OCI-LY7 (cell line): ENCODE results near the gene INSYN2A. TPM values are rescaled to one million over a fixed set of nuclear protein-coding genes. Genes with fewer than 3 reads are reported as not detected.

ENCODE experiments used
- BruUV-seq: library from RNA; stranded (reverse); fragments of 400-500 nt; replicated peaks from 2 replicates; lab custom pipeline; 2021; lab: Mats Ljungman, UMichigan
- CTCF ChIA-PET: fragments of 300-600 bp; sonication (Branson Sonifier 250); formaldehyde crosslinking; loops from one replicate; lab custom pipeline; 2022; ENCODE audit warnings: antibody characterized with exemption; ENCODE audit not compliant: unreplicated experiment; lab: Charles Lee
- POLR2A ChIA-PET: fragments of 300-600 bp; sonication (Branson Sonifier 250); formaldehyde crosslinking; loops from one replicate; lab custom pipeline; 2022; ENCODE audit warnings: antibody characterized with exemption; lab: Charles Lee
- DNase-seq: peaks from one replicate; pipeline ENCODE4 v3.0.0-alpha.2; 2015; ENCODE audit warnings: low spot score
- H2AFZ ChIP-seq: fragments of 200-600 bp; sonication (generic), shearing (Covaris generic); 2 replicates; pipeline ENCODE4 v1.6.1; 2014; ENCODE audit warnings: mild to moderate bottlenecking, antibody characterized with exemption, low read length, moderate library complexity
- H3K27ac ChIP-seq: fragments of 200-600 bp; sonication (generic); 2 replicates; pipeline ENCODE4 v1.5.1; 2014; ENCODE audit warnings: mixed run types, low read depth, mild to moderate bottlenecking, moderate library complexity, low read length, inconsistent platforms; ENCODE audit not compliant: poor library complexity, severe bottlenecking
- H3K36me3 ChIP-seq: fragments of 200-600 bp; sonication (generic); 2 replicates; pipeline ENCODE4 v1.6.1; 2014; ENCODE audit warnings: mild to moderate bottlenecking, antibody characterized with exemption, low read length, moderate library complexity, mixed read lengths; ENCODE audit not compliant: insufficient read depth
- H3K4me1 ChIP-seq: fragments of 200-600 bp; sonication (generic); 2 replicates; pipeline ENCODE4 v1.5.1; 2014; ENCODE audit warnings: mild to moderate bottlenecking, low read length; ENCODE audit not compliant: insufficient read depth, poor library complexity, severe bottlenecking
- H3K4me2 ChIP-seq: fragments of 200-600 bp; sonication (generic); 2 replicates; pipeline ENCODE4 v1.6.1; 2014; ENCODE audit warnings: mild to moderate bottlenecking, low read length
- H3K4me3 ChIP-seq: fragments of 200-600 bp; sonication (generic); 2 replicates; pipeline ENCODE4 v1.5.1; 2014; ENCODE audit warnings: mild to moderate bottlenecking, low read depth, low read length; ENCODE audit not compliant: poor library complexity, severe bottlenecking
- H3K79me2 ChIP-seq: fragments of 200-600 bp; sonication (generic); 2 replicates; pipeline ENCODE4 v1.6.1; 2016; ENCODE audit warnings: low read depth, mild to moderate bottlenecking, low read length, moderate library complexity, mixed read lengths; ENCODE audit not compliant: insufficient read depth
- H3K9me2 ChIP-seq: fragments of 200-600 bp; sonication (generic); 2 replicates; pipeline ENCODE4 v1.6.1; 2016; ENCODE audit warnings: mild to moderate bottlenecking, low read length, mixed read lengths; ENCODE audit not compliant: insufficient read depth
- H3K9me3 ChIP-seq: fragments of 200-600 bp; sonication (generic); 2 replicates; pipeline ENCODE4 v1.6.1; 2014; ENCODE audit warnings: mild to moderate bottlenecking, mixed run types, low read length, mixed read lengths
- H4K20me1 ChIP-seq: fragments of 200-600 bp; sonication (generic); 2 replicates; pipeline ENCODE4 v1.6.1; 2014; ENCODE audit warnings: mild to moderate bottlenecking, antibody characterized with exemption, low read length, moderate library complexity, mixed read lengths; ENCODE audit not compliant: insufficient read depth
- EZH2phosphoT487 ChIP-seq: fragments of 200-600 bp; sonication (generic); IDR thresholded peaks from 2 replicates; pipeline ENCODE4 v1.6.1; 2018; ENCODE audit warnings: low read depth, borderline replicate concordance, mild to moderate bottlenecking, mixed run types, antibody characterized with exemption, low read length, moderate library complexity, mixed read lengths
- intact Hi-C: fragments of 100-400 bp; cut with micrococcal nuclease; formaldehyde crosslinking; loops from one replicate; pipeline ENCODE4 v1.10.0; 2022; ENCODE audit not compliant: unreplicated experiment
- total RNA-seq, 2 experiments: library from RNA; depleted of rRNA in 1 of 2; stranded (reverse); fragments of >200 nt in 1 of 2; shearing (Covaris generic) in 1 of 2; gene quantifications; 2 replicates each; pipeline ENCODE4 v1.2.3, GENCODE V29; 2014 to 2022
- TF ChIP-seq, protein P1 (sequence below): fragments of 200-600 bp; sonication (generic); conservative IDR thresholded peaks from 2 replicates; pipeline ENCODE4 v1.5.1; 2014; ENCODE audit warnings: mild to moderate bottlenecking, antibody characterized with exemption, low read length, moderate library complexity, mixed read lengths

INSYN2A gene
- total RNA-seq, 2 experiments from 2014 or later = not detected

DNA sequence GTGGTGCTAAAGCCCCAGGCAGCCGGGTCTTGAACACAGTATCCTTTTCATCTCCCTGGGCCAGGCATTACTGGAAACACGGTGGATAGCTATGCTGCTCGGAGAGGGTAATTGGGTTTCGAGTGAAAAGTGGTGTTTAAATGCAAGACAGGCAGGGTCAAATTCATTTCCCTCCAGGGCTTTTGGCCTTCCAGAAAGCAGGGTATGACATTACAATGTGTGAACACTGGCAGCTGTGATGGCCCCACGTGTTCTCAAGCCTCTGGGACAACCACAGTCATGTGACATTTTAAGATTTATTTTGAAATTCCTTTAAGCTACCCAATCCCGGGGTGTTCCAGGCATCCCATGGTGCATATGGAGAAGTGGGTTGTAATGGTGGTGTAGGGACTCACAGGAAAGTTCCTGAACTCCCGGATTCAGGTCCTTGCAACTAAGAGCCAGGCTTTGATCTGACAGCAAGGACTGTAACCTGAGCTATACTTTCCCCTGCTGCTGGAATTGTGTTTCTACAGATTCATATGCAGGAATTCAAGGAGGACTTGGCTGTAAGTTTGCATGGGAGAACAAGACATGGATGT lies 46.8 kb downstream of the INSYN2A start:
- TF ChIP-seq, protein P1, sequence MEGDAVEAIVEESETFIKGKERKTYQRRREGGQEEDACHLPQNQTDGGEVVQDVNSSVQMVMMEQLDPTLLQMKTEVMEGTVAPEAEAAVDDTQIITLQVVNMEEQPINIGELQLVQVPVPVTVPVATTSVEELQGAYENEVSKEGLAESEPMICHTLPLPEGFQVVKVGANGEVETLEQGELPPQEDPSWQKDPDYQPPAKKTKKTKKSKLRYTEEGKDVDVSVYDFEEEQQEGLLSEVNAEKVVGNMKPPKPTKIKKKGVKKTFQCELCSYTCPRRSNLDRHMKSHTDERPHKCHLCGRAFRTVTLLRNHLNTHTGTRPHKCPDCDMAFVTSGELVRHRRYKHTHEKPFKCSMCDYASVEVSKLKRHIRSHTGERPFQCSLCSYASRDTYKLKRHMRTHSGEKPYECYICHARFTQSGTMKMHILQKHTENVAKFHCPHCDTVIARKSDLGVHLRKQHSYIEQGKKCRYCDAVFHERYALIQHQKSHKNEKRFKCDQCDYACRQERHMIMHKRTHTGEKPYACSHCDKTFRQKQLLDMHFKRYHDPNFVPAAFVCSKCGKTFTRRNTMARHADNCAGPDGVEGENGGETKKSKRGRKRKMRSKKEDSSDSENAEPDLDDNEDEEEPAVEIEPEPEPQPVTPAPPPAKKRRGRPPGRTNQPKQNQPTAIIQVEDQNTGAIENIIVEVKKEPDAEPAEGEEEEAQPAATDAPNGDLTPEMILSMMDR = no peak
- TF ChIP-seq EZH2phosphoT487 = no peak
- DNase-seq = no peak
- no peaks in the 10 kb centered on the region for H3K4me1 ChIP-seq
- intact Hi-C loops = no loop called here
- no peak overlapping the region for H2AFZ ChIP-seq
- no peaks in the 10 kb centered on the region for H3K9me2 ChIP-seq
- ChIA-PET CTCF (no interaction called here), POLR2A (no interaction called here)
- BruUV-seq = no TSS peak
- H3K79me2 ChIP-seq = no peaks in the 10 kb centered on the region
- H3K4me3 ChIP-seq = no peak overlapping the region
- H3K36me3 ChIP-seq = no peaks in the 10 kb centered on the region
- no peak overlapping the region for H3K27ac ChIP-seq
- no peaks in the 10 kb centered on the region for H3K9me3 ChIP-seq
- H4K20me1 ChIP-seq = no peaks in the 10 kb centered on the region
- H3K4me2 ChIP-seq = no peak overlapping the region

DNA sequence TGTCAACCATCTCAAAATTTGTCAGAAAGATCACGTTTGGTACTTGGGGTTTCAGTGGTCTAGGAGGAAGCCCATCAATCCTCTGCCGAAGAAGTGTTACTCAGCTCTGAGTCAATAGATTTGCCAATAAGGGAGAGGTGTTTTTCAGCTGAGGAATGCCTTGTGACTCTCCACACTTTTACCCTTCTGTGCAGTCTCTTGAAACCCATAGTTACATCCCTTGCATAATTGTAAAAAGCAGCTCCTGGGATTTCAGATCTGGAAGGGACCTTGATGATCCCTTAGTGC lies 47.5 kb downstream of the INSYN2A start:
- Histone ChIP-seq H3K4me1 (no peaks in the 10 kb centered on the region), H3K9me3 (no peaks in the 10 kb centered on the region), H3K4me3 (no peak overlapping the region), H3K36me3 (no peaks in the 10 kb centered on the region), H4K20me1 (no peaks in the 10 kb centered on the region), H3K27ac (no peak overlapping the region), H3K79me2 (no peaks in the 10 kb centered on the region), H3K4me2 (no peak overlapping the region), H2AFZ (no peak overlapping the region), H3K9me2 (no peaks in the 10 kb centered on the region)
- no peak for TF ChIP-seq EZH2phosphoT487
- TF ChIP-seq, protein P1 = no peak
- DNase-seq = no peak
- CTCF ChIA-PET = no interaction called here
- POLR2A ChIA-PET = no interaction called here
- intact Hi-C loops = no loop called here
- no TSS peak for BruUV-seq

DNA sequence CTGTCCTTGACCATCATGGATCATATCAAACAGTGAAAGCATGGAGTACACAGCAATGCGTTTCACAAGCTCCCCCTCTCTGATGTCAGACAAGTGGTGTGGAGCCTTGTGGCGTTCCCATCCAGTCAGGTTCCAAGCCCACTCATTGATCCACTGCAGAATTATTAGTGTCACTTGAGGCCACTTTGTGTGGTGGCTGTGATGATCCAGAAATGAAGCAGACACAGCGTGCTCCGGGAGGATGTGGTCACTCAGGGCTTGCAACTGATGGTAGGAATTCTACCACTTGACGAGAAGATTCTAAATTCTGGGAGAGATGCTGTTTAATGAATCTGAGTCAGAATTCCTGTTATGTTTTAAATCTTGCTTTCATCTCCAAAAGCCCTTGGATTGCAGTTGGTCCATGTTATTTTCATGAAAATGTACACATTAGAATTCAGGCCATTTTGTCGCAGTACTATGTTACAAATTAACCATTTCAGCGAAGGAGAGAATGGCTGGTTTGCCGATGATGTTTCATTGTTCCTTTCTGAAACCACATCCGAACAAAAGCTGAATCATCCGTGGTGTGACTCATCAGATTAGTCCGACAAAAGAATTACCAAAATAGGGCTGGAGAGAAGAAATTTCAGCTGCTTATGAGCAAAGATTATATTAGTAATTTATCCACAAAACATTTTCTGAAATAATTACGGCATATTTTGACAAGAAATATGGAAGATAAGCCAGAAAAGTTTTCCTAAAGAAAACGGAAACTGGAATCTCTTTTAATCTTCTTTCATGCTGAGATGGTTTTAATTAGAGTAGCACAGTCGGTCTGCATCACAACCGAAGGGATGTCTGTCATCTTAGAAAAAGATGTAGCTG lies 48.1 kb downstream of the INSYN2A start:
- Histone ChIP-seq H3K79me2 (no peaks in the 10 kb centered on the region), H3K9me3 (no peaks in the 10 kb centered on the region), H3K4me2 (no peak overlapping the region), H3K9me2 (no peaks in the 10 kb centered on the region), H3K4me1 (no peaks in the 10 kb centered on the region), H3K27ac (no peak overlapping the region), H3K36me3 (no peaks in the 10 kb centered on the region), H4K20me1 (no peaks in the 10 kb centered on the region), H3K4me3 (no peak overlapping the region), H2AFZ (no peak overlapping the region)
- TF ChIP-seq EZH2phosphoT487 = no peak
- TF ChIP-seq, protein P1 = no peak
- intact Hi-C loops = no loop called here
- CTCF ChIA-PET = no interaction called here
- no TSS peak for BruUV-seq
- no peak for DNase-seq
- POLR2A ChIA-PET = no interaction called here
